Occipital lobe (tissue), 2 donors: ENCODE results near the gene CUL7. TPM values are rescaled to one million over a fixed set of nuclear protein-coding genes. Genes with fewer than 3 reads are reported as not detected.
"Not testable (repeated sequence)": the region's sequence is repeated elsewhere in the genome, so short reads cannot be mapped to it uniquely, and the experiment has no call there.

ENCODE experiments used
- DNase-seq: peaks from one replicate; lab custom pipeline; 2025; lab: John Stamatoyannopoulos, UW
- total RNA-seq: library from RNA; depleted of rRNA; stranded (reverse); fragments of >200 nt; gene quantifications from one replicate; pipeline ENCODE4 v1.2.3, GENCODE V29; 2014

CUL7 gene
- total RNA-seq, 1 donor from 2014 or later: 12.8 TPM

GRCh38 chr6:43047998-43048397 is 5.7 kb downstream of the CUL7 start:
- DNase-seq: no peak

DNA sequence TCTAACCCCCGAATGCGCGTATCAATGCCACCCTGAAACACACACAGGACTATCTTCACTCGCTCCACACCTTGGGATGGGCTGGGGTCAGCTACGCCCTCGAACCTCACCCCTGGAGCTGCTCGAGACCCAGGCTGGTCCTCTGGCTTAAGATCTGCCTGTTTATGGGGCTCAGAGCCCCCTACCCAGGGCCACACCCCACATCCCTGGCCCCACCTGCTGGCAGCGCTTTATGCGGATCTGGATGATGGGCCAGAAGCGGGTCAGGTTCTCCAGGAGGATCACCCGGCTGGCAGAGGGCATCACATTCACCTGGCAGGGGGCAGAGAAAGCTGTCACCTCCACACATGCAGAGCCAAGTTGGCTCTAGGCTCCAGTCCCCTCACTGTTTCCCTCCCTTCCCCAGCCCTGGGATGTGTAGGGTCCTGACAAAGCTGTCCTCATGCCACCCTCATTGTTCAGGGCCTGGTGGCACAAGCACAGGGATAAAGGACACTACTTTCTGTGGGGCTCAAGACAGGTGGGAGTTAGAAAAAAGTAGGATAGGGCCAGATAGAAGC is 8.2 kb downstream of the CUL7 start:
- no peak for DNase-seq

DNA sequence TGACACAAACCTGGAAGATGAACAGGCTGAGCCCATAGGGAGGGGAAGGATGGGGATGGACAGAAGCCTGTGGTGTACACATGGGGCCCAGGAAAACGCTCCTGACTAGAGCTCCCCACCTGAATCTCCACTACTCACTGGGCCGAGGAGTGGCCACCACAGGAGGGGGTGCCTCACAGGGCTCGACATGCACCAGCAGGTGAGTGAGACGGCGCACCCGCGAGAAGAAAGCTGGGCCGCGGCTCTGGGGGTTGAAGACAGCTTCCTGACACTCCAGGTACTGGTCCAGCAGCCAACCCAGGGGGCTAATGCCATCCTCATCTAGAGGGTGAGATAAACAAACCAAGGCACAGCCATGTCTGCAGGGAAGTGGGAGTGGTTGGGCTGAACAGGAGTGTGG is 10.3 kb downstream of the CUL7 start:
- DNase-seq: no peak

DNA sequence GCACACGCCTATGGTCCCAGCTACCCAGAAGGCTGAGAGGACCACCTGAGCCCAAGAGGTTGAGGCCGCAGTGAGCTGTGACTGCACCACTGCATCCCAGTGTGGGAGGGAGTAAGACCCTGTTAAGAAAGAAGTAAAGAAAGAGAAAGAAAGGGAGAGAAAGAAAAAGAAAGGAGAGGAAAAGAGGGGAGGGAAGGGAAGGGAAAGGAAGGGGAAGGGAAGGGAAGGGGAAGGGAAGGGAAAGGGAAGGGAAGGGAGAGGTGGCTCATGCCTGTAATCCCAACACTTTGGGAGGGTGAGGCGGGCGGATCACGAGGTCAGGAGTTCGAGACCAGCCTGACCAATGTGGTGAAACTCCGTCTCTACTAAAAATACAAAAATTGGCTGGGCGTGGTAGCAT is 12.2 kb downstream of the CUL7 start:
- DNase-seq: not testable (repeated sequence)

DNA sequence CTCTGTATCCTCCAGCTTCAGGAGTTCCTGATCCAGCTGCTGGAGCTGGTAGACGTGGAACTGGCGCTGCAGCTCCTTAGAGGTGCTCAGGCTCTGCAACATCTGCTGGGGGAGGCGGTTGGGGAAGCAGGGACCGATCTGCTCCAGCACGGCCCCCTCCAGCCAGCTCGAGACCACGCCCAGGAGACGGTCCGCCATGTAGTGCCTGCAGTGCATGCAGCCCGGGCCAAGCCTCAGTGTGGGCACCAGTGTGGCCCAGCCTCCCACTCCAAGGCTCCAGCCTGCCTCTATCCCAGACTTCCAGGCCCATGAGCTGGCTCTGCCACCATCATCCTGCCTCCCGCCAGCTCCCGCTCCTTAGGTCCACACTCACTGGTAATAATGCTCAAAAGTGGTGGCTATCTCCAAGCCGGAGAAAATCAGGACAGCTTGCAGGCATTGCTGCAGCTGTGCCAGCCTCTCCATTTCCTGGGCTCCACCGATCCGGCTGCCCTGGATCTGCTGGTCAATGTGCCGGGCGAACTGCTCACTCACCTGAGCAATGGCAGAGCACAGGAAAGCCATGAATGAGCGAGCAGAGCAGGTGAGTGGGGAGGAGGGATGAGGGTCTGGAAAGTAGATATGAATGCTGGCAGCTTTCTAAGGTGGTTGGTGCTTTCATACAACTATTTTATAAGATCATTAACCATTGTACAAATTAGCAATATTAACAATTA is 13.0 kb downstream of the CUL7 start:
- no peak for DNase-seq

- DNase-seq: no peak
These were observed 14.9 kb downstream of the CUL7 start for GRCh38 chr6:43038727-43039126.

GRCh38 chr6:43037706-43038105 is 15.9 kb downstream of the CUL7 start:
- DNase-seq: no peak

- DNase-seq: no peak
These were observed 16.5 kb downstream of the CUL7 start for GRCh38 chr6:43037197-43037596.

- DNase-seq: no peak
These were observed 16.9 kb downstream of the CUL7 start for GRCh38 chr6:43036712-43037111.

DNA sequence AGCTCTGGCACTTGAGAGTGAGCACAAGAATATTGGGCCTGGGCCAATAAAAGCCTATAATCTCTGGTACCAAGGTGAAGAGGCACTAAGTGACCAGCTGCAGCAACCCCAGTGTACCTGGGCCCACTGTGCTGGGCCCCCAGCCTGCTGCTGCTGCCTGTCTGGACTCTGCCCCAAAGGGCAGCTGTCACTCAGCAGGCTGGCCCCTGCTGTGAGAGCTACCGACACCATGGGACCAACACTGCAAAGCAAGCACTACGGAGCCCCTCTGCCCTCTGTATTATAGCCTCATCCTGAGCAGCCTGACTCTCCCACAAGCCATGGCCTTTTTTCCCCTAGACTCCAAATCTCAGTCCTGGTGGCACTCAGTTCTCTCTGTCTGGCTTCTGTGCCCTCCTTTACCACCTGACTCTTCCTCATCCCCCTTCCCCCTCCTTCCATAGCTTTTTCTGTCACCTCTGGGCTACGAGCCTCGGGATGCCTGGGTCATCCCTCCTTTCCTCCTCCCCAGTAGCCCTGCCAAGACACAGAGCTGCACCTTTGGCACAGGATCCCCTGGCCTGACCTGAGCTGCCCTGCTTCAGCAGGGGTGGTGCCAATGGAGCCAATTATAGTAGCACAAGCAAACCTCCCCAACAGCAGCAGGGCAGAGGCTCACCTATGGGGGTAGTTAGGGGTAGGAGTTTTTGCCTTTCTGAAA is 18.0 kb downstream of the CUL7 start:
- no peak for DNase-seq

- no peak for DNase-seq
These were observed 19.5 kb downstream of the CUL7 start for GRCh38 chr6:43034190-43034525.

DNA sequence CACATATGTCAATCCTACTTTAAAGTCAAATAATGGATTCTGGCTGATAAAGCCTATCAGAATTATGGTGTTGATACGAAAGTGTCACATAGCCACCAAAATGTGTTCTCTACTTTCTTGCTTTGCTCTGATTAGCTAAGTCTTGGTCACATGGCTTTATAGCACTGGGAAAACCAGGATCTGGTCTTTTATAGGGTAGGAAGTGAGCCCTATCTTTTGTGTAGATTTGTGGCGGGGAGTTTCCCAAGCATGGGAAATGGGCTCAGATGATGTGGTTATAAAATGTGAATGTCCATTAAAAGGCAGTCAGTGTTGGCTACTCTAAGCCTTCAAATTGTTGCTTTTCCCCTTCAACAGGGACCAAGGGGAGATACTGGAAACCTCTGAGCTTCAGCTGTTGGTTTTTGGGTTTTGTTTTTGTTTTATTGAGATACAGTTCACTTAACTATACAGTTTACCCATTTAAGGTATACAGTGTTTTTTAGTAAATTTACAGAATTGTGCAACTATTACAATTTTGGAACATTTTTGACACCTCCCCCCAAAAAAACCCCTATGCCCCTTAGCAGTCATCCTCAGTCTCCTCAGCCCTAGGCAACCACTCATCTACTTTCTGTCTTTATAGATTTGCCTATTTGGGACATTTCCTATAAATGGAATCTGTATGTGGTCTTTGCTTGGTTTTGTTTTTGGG is 20.0 kb downstream of the CUL7 start:
- no peak for DNase-seq

GRCh38 chr6:43032326-43032725 is 21.3 kb downstream of the CUL7 start:
- DNase-seq: no peak

DNA sequence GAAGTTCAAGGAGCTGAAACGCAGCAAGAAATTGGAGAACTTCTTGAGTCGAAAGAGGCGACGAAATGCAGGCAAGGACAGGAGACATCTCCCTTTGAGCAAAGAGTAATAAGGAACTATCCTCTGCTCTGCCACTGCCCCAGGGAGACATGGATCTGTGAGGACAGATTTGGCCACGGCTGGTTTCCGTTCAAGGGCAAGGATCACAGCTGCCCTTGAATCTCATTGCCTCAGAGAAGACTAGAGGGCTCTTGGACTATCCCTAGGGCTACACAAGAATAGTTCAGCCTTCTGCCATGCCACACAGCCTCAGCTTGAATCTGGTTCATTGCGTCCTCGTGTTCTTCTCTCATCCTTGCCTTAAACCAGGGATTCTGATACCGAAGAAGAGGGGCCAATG is 24.5 kb downstream of the CUL7 start:
- DNase-seq: no peak

- no peak for DNase-seq
These were observed 27.3 kb downstream of the CUL7 start for GRCh38 chr6:43026365-43026764.

DNA sequence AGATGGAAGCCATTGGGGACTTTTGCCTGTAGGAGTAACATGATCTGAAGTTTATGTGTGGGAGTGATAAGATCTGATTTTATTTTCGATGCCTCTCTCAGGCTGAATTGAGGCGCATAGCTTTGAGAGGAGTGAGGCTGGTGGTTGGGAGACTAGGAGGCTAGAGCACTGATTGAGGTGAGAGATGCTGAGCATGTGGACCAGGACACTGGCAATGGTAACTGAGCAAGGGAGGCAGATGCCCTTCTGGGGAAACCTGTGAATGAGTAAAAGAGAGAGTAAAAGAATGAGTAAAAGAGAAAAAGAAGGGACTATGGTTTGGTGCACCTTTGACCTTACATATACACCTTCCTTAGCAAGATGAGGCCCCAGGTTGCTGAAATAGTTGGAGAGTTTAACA is 29.2 kb downstream of the CUL7 start:
- DNase-seq: no peak

- DNase-seq: peak; percentile 71
These were observed 32.2 kb downstream of the CUL7 start, which contains the start of gene RRP36 for GRCh38 chr6:43021270-43022047. Gene RRP36, plus strand, starts transcription at chr6:43021623. Its CDS starts 32 bp downstream, at chr6:43021655.

DNA sequence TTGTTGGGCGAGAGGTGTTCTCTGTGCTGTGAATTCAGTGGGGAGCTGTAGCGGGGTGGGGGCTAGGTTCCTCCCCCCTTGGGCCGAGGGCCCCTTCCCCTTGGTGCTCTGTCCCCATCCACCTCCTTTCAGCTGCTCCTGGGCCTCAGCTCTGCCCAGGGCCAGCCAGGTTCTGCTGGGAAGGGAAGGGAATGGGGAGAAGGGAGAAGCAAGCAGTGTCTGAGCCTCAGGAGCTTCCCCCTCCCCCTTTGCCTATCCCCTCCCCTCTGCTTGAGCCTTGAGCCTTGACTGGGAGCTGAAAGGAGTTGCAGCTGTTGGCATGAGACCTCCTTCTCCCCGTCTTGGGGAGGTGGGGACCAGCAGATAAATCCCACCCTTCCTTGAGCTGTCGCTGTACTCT is 32.8 kb downstream of the CUL7 start:
- no peak for DNase-seq

DNA sequence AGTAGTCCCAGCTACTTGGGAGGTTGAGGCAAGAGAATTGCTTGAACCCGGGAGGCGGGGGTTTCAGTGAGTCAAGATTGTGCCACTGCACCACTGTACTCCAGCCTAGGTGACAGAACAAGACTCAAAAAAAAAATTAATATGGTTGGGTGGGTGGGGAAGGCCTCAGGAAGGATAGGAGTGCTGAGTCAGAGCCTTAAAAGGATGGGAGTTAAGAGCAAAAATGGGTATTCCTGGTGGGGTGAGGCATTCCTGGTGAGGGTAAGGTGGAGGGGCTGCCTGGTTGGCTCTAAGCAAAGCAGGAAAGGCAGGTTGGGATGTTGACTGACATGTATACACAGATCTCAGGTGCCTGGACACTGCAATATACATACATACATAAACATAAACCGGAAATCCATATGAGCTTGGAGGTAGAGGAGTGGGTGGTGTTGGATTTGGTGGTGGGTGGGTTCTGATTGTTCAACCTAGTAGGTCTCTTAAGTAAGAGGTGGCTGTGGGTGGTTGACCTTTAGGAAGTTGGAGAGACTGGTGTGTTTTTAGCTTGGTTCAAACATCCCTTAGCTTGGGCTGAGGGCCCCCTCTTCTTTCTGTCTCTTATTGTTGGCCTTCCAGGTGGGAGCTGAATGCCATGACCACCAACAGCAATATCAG is 33.5 kb downstream of the CUL7 start:
- DNase-seq: no peak

DNA sequence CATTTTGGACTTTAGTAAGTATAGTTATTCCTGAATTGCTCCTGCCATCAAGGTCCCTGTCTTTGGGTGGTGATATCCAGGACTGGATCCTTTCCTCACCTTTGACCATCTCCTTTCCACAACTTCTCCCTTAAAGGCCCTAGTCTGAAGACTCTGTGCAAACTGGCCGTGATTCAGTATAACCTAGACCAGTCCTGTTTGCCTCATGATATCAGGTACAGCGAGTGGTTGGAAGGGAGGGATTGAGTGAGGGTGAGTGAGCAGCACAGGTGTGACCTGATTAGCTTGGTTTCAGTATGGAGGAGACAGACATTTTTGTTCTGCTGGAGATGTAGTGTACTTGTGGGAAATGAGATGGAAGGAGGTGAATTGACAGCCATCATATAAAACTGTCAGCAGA is 34.5 kb downstream of the CUL7 start:
- no peak for DNase-seq

DNA sequence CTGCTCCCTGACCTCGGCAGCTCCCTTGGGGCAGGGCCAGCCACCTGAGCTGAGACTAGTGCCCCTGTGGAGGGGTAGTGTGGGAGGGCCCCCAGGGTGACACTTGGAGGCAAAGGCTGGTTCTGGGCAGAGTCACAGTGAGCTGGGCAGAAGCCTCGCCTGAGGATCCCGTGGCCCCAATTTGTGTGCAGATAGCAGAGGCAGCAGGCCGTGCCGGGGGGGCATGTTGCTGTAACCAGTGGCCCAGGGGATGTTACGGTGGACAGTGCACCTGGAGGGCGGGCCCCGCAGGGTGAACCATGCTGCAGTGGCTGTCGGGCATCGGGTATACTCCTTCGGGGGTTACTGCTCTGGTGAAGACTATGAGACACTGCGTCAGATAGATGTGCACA is 36.7 kb downstream of the CUL7 start:
- DNase-seq: no peak
